Measurements from ENCODE around the gene HOXB4.
"Not testable (repeated sequence)": the region's sequence is repeated elsewhere in the genome, so short reads cannot be mapped to it uniquely, and the experiment has no call there.

HOXB4 gene

DNA sequence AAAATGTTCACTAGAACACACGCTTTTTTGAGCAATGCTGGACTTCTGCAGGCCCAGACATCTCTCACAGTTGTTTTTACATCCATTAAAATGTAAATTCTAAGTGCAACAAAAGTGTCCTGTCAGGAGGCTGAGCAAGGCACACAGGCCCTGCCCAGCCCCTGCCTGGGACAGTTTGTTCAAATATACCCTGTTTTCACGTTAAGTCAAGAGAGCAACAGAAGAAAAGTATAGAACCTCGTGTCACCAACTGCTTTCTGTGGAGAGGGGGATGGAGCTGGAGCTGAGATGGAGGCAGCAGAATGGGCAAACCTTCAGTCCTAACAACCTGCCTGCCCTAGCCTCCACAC, 28.9 kb downstream of the HOXB4 start:
- no peak for DNase-seq (ENCODE audit: low read depth in 2 of 2, low spot score in 1 of 2)

DNA sequence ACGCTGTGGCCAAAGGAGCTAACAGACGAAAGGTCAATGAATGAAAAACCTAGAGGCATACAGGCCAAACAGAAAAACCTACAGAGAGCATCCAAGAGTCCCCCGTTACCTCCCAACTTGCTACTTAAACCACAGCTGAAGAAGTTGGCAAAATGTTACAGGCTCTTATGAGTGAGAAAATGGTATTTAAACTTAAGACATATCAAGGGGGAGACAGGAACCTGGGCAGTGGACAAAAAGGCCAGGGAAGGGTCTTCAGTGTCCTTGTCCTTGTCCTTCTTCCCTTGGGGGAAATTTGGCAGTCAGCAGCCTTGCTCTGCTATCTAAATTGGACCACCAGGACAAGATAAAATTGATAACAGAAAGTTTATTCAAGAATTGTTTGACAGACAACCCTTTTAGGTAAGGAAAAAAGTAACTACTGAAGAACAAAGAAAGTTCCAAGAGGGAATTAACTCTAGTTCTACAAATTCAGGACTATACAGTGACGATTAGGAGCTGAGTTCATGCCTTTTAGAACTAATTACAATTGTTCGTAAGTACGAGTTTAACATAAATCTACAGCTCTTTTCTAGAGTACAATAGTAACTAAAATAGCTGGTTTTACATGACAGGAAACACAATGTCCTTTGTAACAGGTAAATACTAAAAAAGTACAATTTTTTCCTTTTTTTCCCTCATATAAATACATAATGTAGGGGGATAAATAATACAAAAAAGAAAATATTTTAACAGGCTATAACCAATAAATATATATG, 29.4 kb downstream of the HOXB4 start:
- no peak for DNase-seq (ENCODE audit: low read depth in 2 of 2, low spot score in 1 of 2)

DNA sequence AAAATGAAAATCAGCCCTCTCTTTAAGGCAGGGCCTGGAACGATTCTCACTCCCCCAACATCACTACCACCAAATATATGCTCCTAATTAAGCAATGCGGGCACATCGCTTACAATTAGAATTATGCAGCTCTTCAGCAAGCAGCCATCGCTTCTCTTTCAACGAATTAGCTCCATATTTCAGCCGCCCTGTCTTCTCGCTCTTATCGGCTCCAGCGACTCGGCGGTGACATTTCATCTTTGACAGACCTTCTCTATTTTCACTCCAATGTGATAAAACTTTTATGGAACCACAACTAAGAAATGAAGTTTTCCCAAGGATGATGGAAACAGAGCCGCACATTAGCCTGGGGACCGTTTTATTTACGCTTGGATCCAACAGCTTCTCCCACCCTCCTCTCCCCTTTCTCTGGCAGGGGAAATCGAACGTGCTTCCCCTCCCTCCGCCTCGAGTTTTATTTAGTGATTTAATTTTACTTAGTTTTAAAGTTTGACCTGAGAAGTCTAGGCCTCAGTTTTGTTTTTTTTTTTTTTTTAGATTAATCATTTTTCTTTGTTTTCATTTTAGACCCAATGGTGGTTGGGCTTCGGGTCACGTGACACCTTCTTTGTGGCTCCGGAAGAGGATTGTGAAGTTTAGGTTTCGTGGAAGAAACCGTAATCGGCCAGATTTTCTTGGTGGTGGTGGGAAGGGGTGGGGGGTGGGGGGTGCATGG, 30.2 kb downstream of the HOXB4 start:
- DNase-seq (ENCODE audit: low read depth in 2 of 2, low spot score in 1 of 2): no peak

- DNase-seq (ENCODE audit: low read depth in 2 of 2, low spot score in 1 of 2): no peak
These were observed 31.0 kb downstream of the HOXB4 start for GRCh38 chr17:48546924-48547807.

GRCh38 chr17:48546137-48546923, 31.8 kb downstream of the HOXB4 start:
- DNase-seq (ENCODE audit: low read depth in 2 of 2, low spot score in 1 of 2): no peak

GRCh38 chr17:48545539-48545938, 32.6 kb downstream of the HOXB4 start:
- no peak for DNase-seq (ENCODE audit: low read depth in 2 of 2, low spot score in 1 of 2)

DNA sequence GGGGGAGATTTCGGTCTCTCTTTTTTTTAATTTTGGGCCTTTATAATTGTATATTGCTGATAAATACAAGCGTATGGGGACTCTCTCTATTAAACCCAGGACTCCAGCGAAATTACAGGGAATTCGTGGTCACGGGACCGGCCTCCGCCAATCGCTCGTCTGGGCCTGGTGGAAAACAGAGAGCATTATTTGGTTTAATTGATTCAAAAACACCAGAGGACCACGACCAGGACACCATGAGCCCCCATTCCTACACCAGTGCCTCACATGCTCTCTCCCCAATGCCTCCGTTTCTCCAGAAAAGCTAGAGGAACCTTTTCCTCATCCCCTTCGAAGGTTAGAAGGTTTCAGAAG, 33.2 kb downstream of the HOXB4 start, which contains the start of gene HOXB2:
HOXB2 (minus strand) TSS at position 88 of the 354 bp plus-strand sequence. CDS start 198 bp downstream, outside the sequence.
- DNase-seq (ENCODE audit: low read depth in 2 of 2, low spot score in 1 of 2): no peak

GRCh38 chr17:48544349-48545021, 33.7 kb downstream of the HOXB4 start:
- DNase-seq (ENCODE audit: low read depth in 2 of 2, low spot score in 1 of 2): no peak

GRCh38 chr17:48543854-48544348, 34.2 kb downstream of the HOXB4 start:
- DNase-seq (ENCODE audit: low read depth in 2 of 2, low spot score in 1 of 2): no peak

DNA sequence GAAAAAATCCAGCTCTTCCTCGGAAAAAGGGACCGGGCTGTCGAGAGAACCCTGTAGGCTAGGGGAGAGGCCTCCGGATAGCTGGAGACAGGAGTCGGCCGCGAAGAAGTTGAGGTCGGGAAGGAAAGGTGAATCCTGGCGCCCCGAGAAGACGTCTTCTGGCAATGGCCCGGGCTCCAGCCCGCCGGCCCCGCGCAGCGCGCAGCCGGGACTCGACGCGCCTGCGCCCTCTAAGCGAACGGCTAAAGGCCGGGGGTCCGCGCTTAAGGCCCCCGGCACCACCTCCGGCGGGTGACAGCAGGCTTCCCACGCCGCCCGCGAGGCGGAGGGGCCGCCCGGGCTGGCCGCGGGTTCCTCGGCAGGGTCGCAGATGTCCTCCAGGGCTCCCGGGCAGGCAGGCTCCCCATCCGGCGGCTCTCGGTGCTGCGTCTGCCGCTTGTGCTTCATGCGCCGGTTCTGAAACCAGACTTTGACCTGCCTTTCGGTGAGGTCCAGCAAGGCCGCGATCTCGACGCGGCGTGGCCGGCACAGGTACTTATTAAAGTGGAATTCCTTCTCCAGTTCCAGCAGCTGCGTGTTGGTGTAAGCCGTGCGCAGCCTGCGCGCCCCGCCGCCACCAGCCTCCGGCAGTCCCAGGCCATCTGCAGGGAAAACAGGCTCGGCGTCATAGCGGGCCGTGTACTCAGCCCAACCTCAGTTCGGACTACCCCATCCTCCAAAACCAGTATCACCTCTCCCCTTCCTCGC, 34.9 kb downstream of the HOXB4 start:
- DNase-seq (ENCODE audit: low read depth in 2 of 2, low spot score in 1 of 2): no peak

- DNase-seq (ENCODE audit: low read depth in 2 of 2, low spot score in 1 of 2): no peak
These were observed 35.4 kb downstream of the HOXB4 start for GRCh38 chr17:48542698-48543106.

DNA sequence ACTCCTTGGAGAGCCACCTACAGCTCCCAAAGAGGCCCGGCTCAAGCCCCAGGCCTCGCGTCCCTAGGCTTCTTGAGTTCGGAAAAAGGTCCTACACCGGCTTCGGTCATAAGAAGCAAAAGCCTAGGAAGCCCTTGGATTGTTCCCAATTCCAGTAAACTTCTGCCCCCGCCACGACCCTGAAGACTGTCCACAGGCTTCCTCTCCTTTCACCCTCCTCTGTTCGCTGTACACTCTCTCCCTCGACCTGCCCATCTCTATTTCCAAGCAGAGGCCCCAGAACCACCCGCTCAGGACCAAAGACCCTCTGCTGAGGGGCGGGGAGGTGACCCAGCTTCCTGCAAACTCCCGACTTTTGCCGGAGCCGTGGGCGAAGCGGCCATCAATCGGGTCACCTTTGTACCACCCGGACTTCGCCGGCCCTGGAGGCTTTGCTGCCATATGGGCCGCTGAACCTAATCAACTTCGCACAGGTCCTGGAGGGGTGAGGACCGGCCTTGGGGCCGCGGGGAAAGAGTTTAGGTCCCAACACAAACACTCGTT, 36.0 kb downstream of the HOXB4 start:
- no peak for DNase-seq (ENCODE audit: low read depth in 2 of 2, low spot score in 1 of 2)

DNA sequence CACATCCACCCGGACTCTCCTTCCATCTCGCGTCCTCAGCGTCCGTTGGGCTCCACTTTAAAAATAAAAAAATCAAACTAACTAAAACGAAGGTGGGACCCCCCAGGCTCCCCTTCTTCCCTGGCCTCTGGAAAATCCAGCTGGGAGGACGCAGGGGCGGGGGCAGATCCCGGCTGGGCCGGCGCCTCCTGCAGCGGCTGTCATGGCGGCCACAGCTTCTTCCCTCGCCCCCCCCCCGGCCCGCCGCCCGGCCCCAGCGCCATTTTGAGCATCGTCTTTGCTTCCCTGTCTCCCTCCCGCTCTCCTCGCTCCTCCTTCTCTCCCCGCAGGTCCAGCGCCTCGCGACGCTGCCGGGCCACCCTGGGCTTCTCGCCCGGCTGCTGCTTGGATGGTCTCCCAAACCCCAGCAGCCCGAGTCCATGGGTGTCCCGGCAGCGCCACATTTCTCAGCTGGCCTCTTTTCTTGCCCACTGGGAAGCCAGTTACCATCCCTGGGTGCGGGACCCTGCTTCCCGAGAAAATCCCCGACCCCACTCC, 36.5 kb downstream of the HOXB4 start:
- no peak for DNase-seq (ENCODE audit: low read depth in 2 of 2, low spot score in 1 of 2)

- no peak for DNase-seq (ENCODE audit: low read depth in 2 of 2, low spot score in 1 of 2)
These were observed 37.0 kb downstream of the HOXB4 start for GRCh38 chr17:48541036-48541576.

GRCh38 chr17:48540213-48540612, 37.9 kb downstream of the HOXB4 start:
- no peak for DNase-seq (ENCODE audit: low read depth in 2 of 2, low spot score in 1 of 2)

DNA sequence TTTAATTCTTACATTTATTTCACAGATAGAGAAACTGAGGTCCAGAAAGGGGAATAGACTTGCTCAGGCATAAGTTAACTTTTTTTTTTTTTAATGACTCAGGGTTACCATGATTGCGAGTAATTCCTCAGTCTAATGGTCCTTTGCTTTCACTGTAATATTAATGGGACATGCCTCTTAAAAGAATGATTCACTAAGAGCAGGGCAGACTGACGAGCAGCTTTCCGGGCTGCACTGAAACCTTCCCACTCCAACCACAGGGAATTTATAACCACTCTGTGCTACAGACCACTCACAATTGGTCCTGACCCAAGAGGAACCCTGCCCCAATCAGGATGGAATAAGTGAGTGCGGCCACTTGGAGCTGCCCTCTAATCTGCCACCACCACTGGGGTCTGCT, 39.0 kb downstream of the HOXB4 start:
- no peak for DNase-seq (ENCODE audit: low read depth in 2 of 2, low spot score in 1 of 2)

DNA sequence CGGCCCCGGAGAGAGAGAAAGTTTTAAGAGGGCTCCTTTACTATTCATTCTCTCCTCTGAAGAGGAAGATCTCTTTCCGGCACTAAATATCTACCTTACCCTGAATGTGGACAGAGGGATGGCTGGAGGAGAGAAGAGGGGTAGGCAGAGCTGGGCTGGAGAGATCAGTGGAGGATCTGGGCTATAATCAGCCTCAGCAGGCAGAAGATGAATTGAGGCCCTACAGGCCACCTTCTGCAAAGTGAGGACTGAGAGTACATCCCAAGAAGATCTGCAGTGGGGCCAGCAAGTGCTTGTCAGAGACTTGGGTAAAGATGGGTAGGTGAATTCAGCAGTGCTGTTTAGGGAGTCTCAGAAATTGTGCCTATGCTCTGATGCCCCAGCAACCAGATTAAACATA, 40.8 kb downstream of the HOXB4 start:
- no peak for DNase-seq (ENCODE audit: low read depth in 2 of 2, low spot score in 1 of 2)

DNA sequence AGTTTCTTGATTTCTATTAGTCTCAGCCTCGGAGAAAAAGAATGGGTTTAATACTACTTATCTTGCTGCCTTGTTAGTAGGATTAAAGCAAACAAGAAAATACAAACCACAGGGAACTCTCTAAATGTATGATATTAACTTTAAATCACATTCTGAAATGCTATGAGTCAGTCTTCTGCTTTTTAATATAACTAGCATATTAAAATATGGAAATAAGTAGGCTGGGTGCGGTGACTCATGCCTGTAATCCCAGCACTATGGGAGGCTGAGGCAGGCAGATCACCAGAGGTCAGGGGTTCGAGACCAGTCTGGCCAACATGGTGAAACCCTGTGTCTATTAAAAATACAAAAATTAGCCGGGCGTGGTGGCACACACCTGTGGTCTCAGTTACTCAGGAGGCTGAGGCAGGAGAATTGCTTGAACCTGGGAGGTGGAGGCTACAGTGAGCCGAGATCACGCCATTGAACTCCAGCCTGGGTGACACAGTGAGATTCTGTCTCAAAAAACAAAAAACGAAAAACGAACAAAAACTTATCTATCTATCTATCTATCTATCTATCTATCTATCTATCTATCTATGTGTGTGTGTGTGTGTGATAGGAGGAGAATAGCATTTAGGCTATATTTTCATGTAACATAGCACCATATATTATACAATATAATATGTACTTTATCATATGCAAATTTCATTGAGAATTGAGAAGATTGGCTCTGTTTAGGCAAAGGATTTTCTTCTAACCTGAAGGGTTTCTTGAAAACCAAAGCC, 42.2 kb downstream of the HOXB4 start:
- DNase-seq (ENCODE audit: low read depth in 2 of 2, low spot score in 1 of 2): not testable (repeated sequence)
